ENCODE measurements around the gene GADD45B. TPM values are rescaled to one million over a fixed set of nuclear protein-coding genes. Genes with fewer than 3 reads are reported as not detected.

The GADD45B gene
- total and polyA plus RNA-seq, 2 donors (not counting 3 experiments of a cell fraction or from before 2014, with no cell fraction given) = 61.3 to 267 TPM

DNA sequence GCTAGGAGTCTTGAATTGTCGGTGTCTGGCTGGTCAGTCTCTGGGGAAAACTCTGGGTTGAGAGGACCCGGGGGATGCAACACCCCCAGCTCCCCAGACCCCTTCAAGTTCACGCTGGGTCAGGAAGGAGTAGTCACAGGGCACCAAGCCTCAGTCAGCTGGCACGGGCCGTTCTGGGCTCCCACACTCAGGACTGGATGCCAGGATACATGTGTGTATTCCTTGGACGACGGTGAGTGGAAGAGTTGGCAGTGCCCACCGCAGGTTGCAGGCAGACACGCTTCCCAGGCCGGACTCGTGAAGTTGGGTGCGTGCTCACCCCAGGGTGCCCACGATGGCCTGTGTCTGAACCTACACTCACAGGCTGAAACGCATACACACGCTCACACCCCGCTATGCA lies 5.5 kb downstream of the GADD45B start:
- no peaks in the 10 kb centered on the region for H4K20me1 ChIP-seq (replicated peaks; ENCODE audit: control insufficient read depth, extremely low read depth, insufficient read depth, low read length)
- H3K79me2 ChIP-seq (ENCODE audit: control insufficient read depth, insufficient read depth, low read length) = peaks cover 22% of the 10 kb centered on the region
- H3K27ac ChIP-seq (ENCODE audit: insufficient read depth, low read depth, low read length) = no peak overlapping the region
- ChIA-PET POLR2A (no interaction called here), CTCF (interaction anchor here (1.4 to 2.7 kb wide), 4 partner anchors 62 to 156 kb away, joined by 3 to 20 read pairs (median 10); no protein-coding TSS in a partner anchor)
- BruUV-seq (replicated peaks) = no TSS peak
- no peak overlapping the region for H2AFZ ChIP-seq (ENCODE audit: low read depth, low read length)
- no peaks in the 10 kb centered on the region for H3K27me3 ChIP-seq (ENCODE audit: control insufficient read depth in 2 of 2, insufficient read depth in 2 of 2, low read length in 2 of 2)
- FAIRE-seq (no peak), DNase-seq (ENCODE audit: low read depth, low spot score) (no peak)
- H3K4me2 ChIP-seq (ENCODE audit: insufficient read depth, low read length) = no peak overlapping the region
- no peaks in the 10 kb centered on the region for H3K9me1 ChIP-seq (replicated peaks; ENCODE audit: control insufficient read depth, extremely low read depth, insufficient read depth, low read length)
- dilution Hi-C loops (cut with MboI; ENCODE audit: extremely low pct_ligation_motif_present, low sequenced_read_pairs) = no loop called here
- no peak overlapping the region for H3K4me3 ChIP-seq (replicated peaks in 1 of 3; ENCODE audit: insufficient read depth in 1 of 3, low read depth in 1 of 3, low read length in 3 of 3)
- no peak for TF ChIP-seq POLR2A (IDR thresholded peaks at IDR 0.05; ENCODE audit: low read depth, low read length)
- TF ChIP-seq, protein P1, sequence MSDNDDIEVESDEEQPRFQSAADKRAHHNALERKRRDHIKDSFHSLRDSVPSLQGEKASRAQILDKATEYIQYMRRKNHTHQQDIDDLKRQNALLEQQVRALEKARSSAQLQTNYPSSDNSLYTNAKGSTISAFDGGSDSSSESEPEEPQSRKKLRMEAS (IDR thresholded peaks at IDR 0.05; ENCODE audit: insufficient read depth, insufficient read length) = no peak
- TF ChIP-seq EZH2 (IDR thresholded peaks at IDR 0.05; ENCODE audit: borderline replicate concordance, low read depth, low read length, severe bottlenecking) = no peak
- TF ChIP-seq MYC (IDR thresholded peaks at IDR 0.05; ENCODE audit: low read depth, low read length) = no peak
- no peak for TF ChIP-seq POLR2AphosphoS5 (IDR thresholded peaks at IDR 0.05; ENCODE audit: insufficient read depth, low read depth, low read length)
- no peak for TF ChIP-seq FOS (IDR thresholded peaks at IDR 0.05; ENCODE audit: borderline replicate concordance, insufficient read depth, low read length)
- TF ChIP-seq, protein P2, sequence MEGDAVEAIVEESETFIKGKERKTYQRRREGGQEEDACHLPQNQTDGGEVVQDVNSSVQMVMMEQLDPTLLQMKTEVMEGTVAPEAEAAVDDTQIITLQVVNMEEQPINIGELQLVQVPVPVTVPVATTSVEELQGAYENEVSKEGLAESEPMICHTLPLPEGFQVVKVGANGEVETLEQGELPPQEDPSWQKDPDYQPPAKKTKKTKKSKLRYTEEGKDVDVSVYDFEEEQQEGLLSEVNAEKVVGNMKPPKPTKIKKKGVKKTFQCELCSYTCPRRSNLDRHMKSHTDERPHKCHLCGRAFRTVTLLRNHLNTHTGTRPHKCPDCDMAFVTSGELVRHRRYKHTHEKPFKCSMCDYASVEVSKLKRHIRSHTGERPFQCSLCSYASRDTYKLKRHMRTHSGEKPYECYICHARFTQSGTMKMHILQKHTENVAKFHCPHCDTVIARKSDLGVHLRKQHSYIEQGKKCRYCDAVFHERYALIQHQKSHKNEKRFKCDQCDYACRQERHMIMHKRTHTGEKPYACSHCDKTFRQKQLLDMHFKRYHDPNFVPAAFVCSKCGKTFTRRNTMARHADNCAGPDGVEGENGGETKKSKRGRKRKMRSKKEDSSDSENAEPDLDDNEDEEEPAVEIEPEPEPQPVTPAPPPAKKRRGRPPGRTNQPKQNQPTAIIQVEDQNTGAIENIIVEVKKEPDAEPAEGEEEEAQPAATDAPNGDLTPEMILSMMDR (IDR thresholded peaks at IDR 0.05; ENCODE audit: extremely low read depth in 1 of 2, insufficient read depth in 1 of 2, low read depth in 1 of 2, low read length in 2 of 2) = no peak
- TF ChIP-seq JUN (IDR thresholded peaks at IDR 0.05; ENCODE audit: borderline replicate concordance, insufficient read depth, insufficient read length, low read depth) = no peak
- no peak for TF ChIP-seq GATA2 (IDR thresholded peaks at IDR 0.05; ENCODE audit: insufficient read depth, insufficient read length, low read depth, low read length)
- intact Hi-C loops (cut with micrococcal nuclease) = no loop called here
- peaks cover 8% of the 10 kb centered on the region for H3K4me1 ChIP-seq (ENCODE audit: control insufficient read depth, extremely low read depth, insufficient read depth, low read length)
- H3K9ac ChIP-seq (replicated peaks; ENCODE audit: extremely low read depth, insufficient read depth, low read length) = no peak overlapping the region
- H3K36me3 ChIP-seq (ENCODE audit: control insufficient read depth in 2 of 2, extremely low read depth in 1 of 2, insufficient read depth in 2 of 2, low read length in 2 of 2) = peaks cover 5 to 7% of the 10 kb centered on the region in 2 experiments
- no peaks in the 10 kb centered on the region for H3K9me3 ChIP-seq (replicated peaks; ENCODE audit: control insufficient read depth, insufficient read depth, low read length)

All from endothelial cell of umbilical vein (primary cell).